Skeletal muscle tissue (tissue), 5 donors: ENCODE results near the gene SCN5A. TPM values are rescaled to one million over a fixed set of nuclear protein-coding genes. Genes with fewer than 3 reads are reported as not detected.

Experiments used
- H3K27ac ChIP-seq: one replicate; pipeline ENCODE4 v1.7.0; 2013; ENCODE audit warnings: mild to moderate bottlenecking, low read depth, low read length, inconsistent platforms
- H3K27me3 ChIP-seq, 3 donors: one replicate each; pipeline ENCODE4 v1.7.0; 2013; ENCODE audit warnings: low read length in 3 of 3; ENCODE audit not compliant: control insufficient read depth in 3 of 3, insufficient read depth in 3 of 3
- H3K36me3 ChIP-seq, 3 donors: one replicate each; pipeline ENCODE4 v1.7.0; 2013; ENCODE audit warnings: low read length in 3 of 3; ENCODE audit not compliant: control insufficient read depth in 3 of 3, insufficient read depth in 3 of 3
- H3K4me1 ChIP-seq, 3 donors: one replicate each; pipeline ENCODE4 v1.7.0; 2013; ENCODE audit warnings: low read length in 3 of 3, mild to moderate bottlenecking in 3 of 3; ENCODE audit not compliant: control insufficient read depth in 3 of 3, insufficient read depth in 3 of 3
- H3K4me3 ChIP-seq, 3 donors: one replicate each; pipeline ENCODE4 v1.7.0; 2013; ENCODE audit warnings: low read length in 3 of 3
- H3K9ac ChIP-seq, 3 donors: one replicate each; pipeline ENCODE4 v1.7.0; 2013; ENCODE audit warnings: low read length in 3 of 3, mild to moderate bottlenecking in 3 of 3, moderate library complexity in 2 of 3, low read depth in 1 of 3
- H3K9me3 ChIP-seq, 3 donors: one replicate each; pipeline ENCODE4 v1.7.0; 2013; ENCODE audit warnings: low read length in 3 of 3; ENCODE audit not compliant: control insufficient read depth in 3 of 3
- small RNA-seq: library from RNA; depleted of rRNA; stranded (forward); fragments of <200 nt; gene quantifications from one replicate; pipeline ENCODE3, GENCODE V24; 2014
- total RNA-seq: library from RNA; depleted of rRNA; stranded (reverse); fragments of >200 nt; gene quantifications from one replicate; pipeline ENCODE4 v1.2.3, GENCODE V29; 2014
- donor health status: Osteomylitis.

Gene SCN5A
- total RNA-seq, 1 donor from 2014 or later, result 1.6 TPM

DNA sequence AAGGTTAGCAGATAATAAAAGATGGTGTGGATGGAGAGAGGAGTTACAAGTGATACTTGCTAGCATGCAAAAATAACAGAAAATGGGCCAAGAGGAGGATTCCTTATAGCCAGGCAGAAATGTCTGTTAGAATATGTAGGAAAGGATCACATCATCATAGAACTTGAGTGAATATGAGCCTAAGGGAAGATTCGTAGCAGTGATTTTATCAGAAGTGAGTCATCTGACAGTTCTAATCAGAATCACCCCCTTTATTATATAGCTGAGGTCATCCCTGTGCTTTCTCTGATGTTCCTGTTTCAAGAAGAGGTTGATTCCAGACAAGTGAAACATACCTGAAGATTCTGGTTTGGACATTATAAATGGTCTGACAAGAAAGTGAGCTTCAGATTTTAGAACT lies 130.5 kb downstream of the SCN5A start:
- Histone ChIP-seq H3K4me3 (no peak overlapping the region), H3K36me3 (peaks cover 5 to 14% (median 9%) of the 10 kb centered on the region in 3 donors), H3K4me1 (peaks cover 0 to 10% (median 6%) of the 10 kb centered on the region in 3 donors), H3K9ac (no peak overlapping the region), H3K27ac (no peak overlapping the region), H3K9me3 (no peaks in the 10 kb centered on the region), H3K27me3 (no peaks in the 10 kb centered on the region)

DNA sequence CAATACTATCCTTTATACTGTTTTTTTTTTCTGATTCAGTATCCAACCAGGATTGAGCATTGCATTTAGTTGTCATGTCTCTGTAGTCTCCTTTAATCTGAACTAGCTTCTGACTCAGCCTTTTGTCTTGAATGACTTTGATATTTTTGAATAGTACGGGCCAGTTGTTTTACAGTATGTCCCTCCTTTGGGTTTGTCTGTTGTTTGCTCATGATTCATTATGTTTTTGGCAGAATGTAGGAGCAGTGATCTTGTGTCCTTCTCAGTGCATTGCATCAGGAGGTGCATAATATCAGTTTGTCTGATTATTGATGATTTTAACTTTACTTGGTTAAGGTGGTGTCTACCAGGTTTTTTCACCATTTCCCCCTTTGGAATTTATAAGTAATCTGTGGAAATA lies 132.8 kb downstream of the SCN5A start:
- peaks cover 7 to 16% (median 11%) of the 10 kb centered on the region in 3 donors for H3K36me3 ChIP-seq

GRCh38 chr3:38515367-38515766 lies 134.1 kb downstream of the SCN5A start:
- peaks cover 7 to 22% (median 18%) of the 10 kb centered on the region in 3 donors for H3K36me3 ChIP-seq

More for the DNA sequence above, 132.8 kb downstream of the SCN5A start:
- no peaks in the 10 kb centered on the region for H3K9me3 ChIP-seq
- H3K27me3 ChIP-seq, result no peaks in the 10 kb centered on the region
- H3K27ac ChIP-seq, result no peak overlapping the region
- peaks cover 0 to 10% (median 6%) of the 10 kb centered on the region in 3 donors for H3K4me1 ChIP-seq
- no peak overlapping the region for H3K9ac ChIP-seq
- no peak overlapping the region for H3K4me3 ChIP-seq

GRCh38 chr3:38511546-38511945 lies 137.9 kb downstream of the SCN5A start:
- H3K27ac ChIP-seq, result no peak overlapping the region
- peaks cover 7 to 33% (median 31%) of the 10 kb centered on the region in 3 donors for H3K36me3 ChIP-seq
- H3K9ac ChIP-seq, result no peak overlapping the region
- H3K9me3 ChIP-seq, result no peaks in the 10 kb centered on the region
- no peaks in the 10 kb centered on the region for H3K4me1 ChIP-seq
- H3K4me3 ChIP-seq, result no peak overlapping the region
- H3K27me3 ChIP-seq, result no peaks in the 10 kb centered on the region

More at GRCh38 chr3:38515367-38515766, 134.1 kb downstream of the SCN5A start:
- H3K27ac ChIP-seq, result no peak overlapping the region
- H3K27me3 ChIP-seq, result no peaks in the 10 kb centered on the region
- H3K4me3 ChIP-seq, result no peak overlapping the region
- H3K9ac ChIP-seq, result no peak overlapping the region
- H3K4me1 ChIP-seq, result peaks cover 0 to 5% (median 5%) of the 10 kb centered on the region in 3 donors
- H3K9me3 ChIP-seq, result no peaks in the 10 kb centered on the region

DNA sequence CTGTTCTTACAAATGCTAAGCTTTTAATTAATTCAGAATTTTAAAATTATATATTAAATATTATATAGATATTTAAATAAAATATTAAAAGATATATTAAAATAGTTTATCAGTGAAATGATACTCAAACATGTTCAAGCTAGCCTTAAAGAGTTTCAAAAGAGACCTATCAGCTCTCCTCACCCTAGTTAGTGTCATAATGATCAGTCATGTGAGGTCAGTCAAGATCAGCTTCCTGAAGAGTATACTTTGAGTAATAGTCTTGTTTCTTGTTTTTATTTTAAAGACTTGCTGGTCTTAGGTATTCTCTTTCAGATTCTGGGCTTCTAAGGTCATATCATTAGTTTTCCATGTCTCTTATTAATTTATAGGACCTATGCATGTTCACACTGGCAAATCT lies 138.9 kb downstream of the SCN5A start:
- Histone ChIP-seq H3K4me3 (no peak overlapping the region), H3K9ac (no peak overlapping the region), H3K36me3 (peaks cover 7 to 34% (median 31%) of the 10 kb centered on the region in 3 donors), H3K27ac (no peak overlapping the region), H3K9me3 (no peaks in the 10 kb centered on the region), H3K4me1 (no peaks in the 10 kb centered on the region), H3K27me3 (no peaks in the 10 kb centered on the region)

- H3K9me3 ChIP-seq, result no peaks in the 10 kb centered on the region
- no peak overlapping the region for H3K4me3 ChIP-seq
- peaks cover 5 to 29% (median 27%) of the 10 kb centered on the region in 3 donors for H3K36me3 ChIP-seq
- no peaks in the 10 kb centered on the region for H3K27me3 ChIP-seq
- no peak overlapping the region for H3K27ac ChIP-seq
- H3K9ac ChIP-seq, result no peak overlapping the region
- no peaks in the 10 kb centered on the region for H3K4me1 ChIP-seq
Measured at GRCh38 chr3:38509732-38510131, 139.8 kb downstream of the SCN5A start.

GRCh38 chr3:38507120-38507519 lies 142.4 kb downstream of the SCN5A start:
- Histone ChIP-seq H3K27me3 (no peaks in the 10 kb centered on the region), H3K9ac (no peak overlapping the region), H3K36me3 (peaks cover under 1 to 30% (median 27%) of the 10 kb centered on the region in 3 donors)

DNA sequence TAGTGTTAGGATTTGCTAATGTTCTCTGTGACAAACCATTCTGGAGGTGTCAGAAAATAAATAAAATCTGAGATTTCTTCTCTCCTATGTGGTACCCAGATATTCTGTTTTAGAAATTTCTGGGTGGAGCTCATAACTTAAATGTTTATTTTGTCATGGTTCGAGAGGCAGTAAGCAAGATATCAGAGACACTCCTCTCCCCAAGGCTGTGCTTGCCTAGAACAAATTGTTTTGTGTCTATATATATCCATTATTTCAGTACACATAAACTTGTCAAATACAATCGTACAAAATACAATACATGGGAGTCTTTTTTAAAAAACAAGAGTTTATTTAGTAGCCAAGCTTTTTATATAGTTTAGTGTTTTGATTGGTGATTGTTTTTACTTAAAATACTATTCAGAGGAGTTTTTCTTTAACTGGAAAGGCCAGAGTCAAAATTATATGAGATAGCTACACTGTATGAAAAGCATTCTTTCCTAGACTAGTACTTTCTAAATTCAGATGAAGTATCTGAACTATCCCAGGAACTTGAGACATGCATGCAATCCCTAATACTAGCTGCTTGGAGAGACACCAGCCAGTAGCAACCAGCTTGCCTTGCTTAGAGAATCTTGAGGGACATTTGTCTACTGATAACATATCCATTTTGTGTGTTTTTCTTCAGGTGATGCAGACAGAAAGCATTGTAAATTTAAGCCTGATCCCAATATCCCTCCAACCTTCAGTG lies 148.6 kb downstream of the SCN5A start:
- H3K4me3 ChIP-seq, result no peak overlapping the region
- H3K36me3 ChIP-seq, result peaks cover 0 to 13% (median 10%) of the 10 kb centered on the region in 3 donors
- no peaks in the 10 kb centered on the region for H3K9me3 ChIP-seq
- peaks cover 7 to 9% (median 9%) of the 10 kb centered on the region in 3 donors for H3K4me1 ChIP-seq
- H3K9ac ChIP-seq, result no peak overlapping the region
- no peaks in the 10 kb centered on the region for H3K27me3 ChIP-seq
- H3K27ac ChIP-seq, result peak overlapping the region; percentile 50

More at GRCh38 chr3:38507120-38507519, 142.4 kb downstream of the SCN5A start:
- Histone ChIP-seq H3K4me3 (no peak overlapping the region), H3K4me1 (no peaks in the 10 kb centered on the region), H3K27ac (no peak overlapping the region), H3K9me3 (no peaks in the 10 kb centered on the region)

Small RNA genes within 50 kb of the gene (small RNA-seq; reads per million reads assigned to genes)
- gene RF00019, result not detected

Other genes starting within 250 kb of the SCN5A start
- gene ACVR2B, start 195.8 kb downstream of the SCN5A start, total RNA-seq, result 17.7 TPM
- gene EXOG, start 153.3 kb downstream of the SCN5A start, total RNA-seq, result 14.1 TPM
- not detected for gene SCN10A, start 166.5 kb upstream of the SCN5A start, total RNA-seq